Measurements from ENCODE around the gene FST. TPM values are rescaled to one million over a fixed set of nuclear protein-coding genes. Genes with fewer than 3 reads are reported as not detected.

The FST gene
- total RNA-seq, 1 donor, result 215 TPM

GRCh38 chr5:53520813-53521212, 40.4 kb downstream of the FST start:
- Histone ChIP-seq H3K9me3 (ENCODE audit: low read depth, low read length) (no peaks in the 10 kb centered on the region), H3K4me1 (ENCODE audit: insufficient read depth, low read length) (no peaks in the 10 kb centered on the region), H3K79me2 (ENCODE audit: insufficient read depth, low read length) (no peaks in the 10 kb centered on the region), H4K20me1 (ENCODE audit: insufficient read depth, low read length) (no peaks in the 10 kb centered on the region), H2AFZ (ENCODE audit: low read length) (no peak overlapping the region), H3K27ac (ENCODE audit: low read depth, low read length) (no peak overlapping the region), H3K4me2 (ENCODE audit: insufficient read depth, low read length) (no peak overlapping the region), H3K36me3 (ENCODE audit: insufficient read depth, low read length) (no peaks in the 10 kb centered on the region), H3K4me3 (ENCODE audit: insufficient read depth, low read length) (no peak overlapping the region), H3K27me3 (ENCODE audit: insufficient read depth, low read length) (no peaks in the 10 kb centered on the region)
- no peak for TF ChIP-seq CTCF (IDR thresholded peaks at IDR 0.05; ENCODE audit: extremely low read depth, low read depth, low read length)
- DNase-seq (ENCODE audit: insufficient read length, low spot score, missing footprints), result no peak

Other genes with a start within 250 kb of the FST start
- 76.0 and 78.2 TPM in 2 replicates for gene NDUFS4, start 80.0 kb downstream of the FST start, total RNA-seq